ENCODE results near the gene CYTH4.
A peak's percentile ranks its signal among the peaks of the same experiment; 100 is the strongest.
"Not testable (repeated sequence)": the region's sequence is repeated elsewhere in the genome, so short reads cannot be mapped to it uniquely, and the experiment has no call there.

The CYTH4 gene
- total RNA-seq, result 19.7 to 256 (median 184) reads per million in 9 experiments

GRCh38 chr22:37282385-37282677 lies at the start of gene CYTH4:
Gene CYTH4 (plus strand): TSS chr22:37282508. CDS start chr22:37282570, 62 bp downstream.
- H3K27ac Mint-ChIP-seq, result peak within 1 kb of the TSS; percentile 96 to 97
- H3K36me3 Mint-ChIP-seq (ENCODE audit: insufficient read depth), result peaks cover 24% of the 10 kb centered on the region

GRCh38 chr22:37233371-37233750 lies 48.9 kb upstream of the CYTH4 start:
- H3K27me3 Mint-ChIP-seq, result not testable (repeated sequence)
- H3K27ac Mint-ChIP-seq, result peak overlapping the region; percentile 62 to 93
- peaks cover 91% of the 10 kb centered on the region for H3K36me3 Mint-ChIP-seq (ENCODE audit: insufficient read depth)

More at GRCh38 chr22:37282385-37282677, at the start of gene CYTH4:
- Mint-ChIP-seq H3K4me3 (peak within 1 kb of the TSS; percentile 97 to 99), H3K4me1 (ENCODE audit: low read depth in 2 of 2) (peaks cover 67 to 69% of the 10 kb centered on the region in 2 donors), H3K9me3 (no peaks in the 10 kb centered on the region), H3K27me3 (no peaks in the 10 kb centered on the region)
- DNase-seq (peak; percentile 51 to 54 (median 52)), ATAC-seq (replicated peaks) (peak; percentile 59)

GRCh38 chr22:37233751-37234631 lies 48.3 kb upstream of the CYTH4 start:
- ATAC-seq (replicated peaks) (no peak), DNase-seq (no peak)
- Mint-ChIP-seq H3K27me3 (no peaks in the 10 kb centered on the region), H3K4me1 (ENCODE audit: low read depth in 2 of 2) (peaks cover 92 to 93% of the 10 kb centered on the region in 2 donors), H3K4me3 (peak overlapping the region; percentile 88 to 98), H3K27ac (peak overlapping the region; percentile 93 to 96), H3K36me3 (ENCODE audit: insufficient read depth) (peaks cover 91% of the 10 kb centered on the region), H3K9me3 (no peaks in the 10 kb centered on the region)

More at GRCh38 chr22:37233371-37233750, 48.9 kb upstream of the CYTH4 start:
- not testable (repeated sequence) for H3K9me3 Mint-ChIP-seq; ATAC-seq (replicated peaks); DNase-seq
- H3K4me1 Mint-ChIP-seq (ENCODE audit: low read depth in 2 of 2), result peaks cover 92 to 93% of the 10 kb centered on the region in 2 donors
- H3K4me3 Mint-ChIP-seq, result peak overlapping the region; percentile 88 to 98

GRCh38 chr22:37234736-37235711 lies 47.3 kb upstream of the CYTH4 start:
- no peaks in the 10 kb centered on the region for H3K9me3 Mint-ChIP-seq
- H3K36me3 Mint-ChIP-seq (ENCODE audit: insufficient read depth), result peaks cover 90% of the 10 kb centered on the region
- peaks cover 91 to 92% of the 10 kb centered on the region in 2 donors for H3K4me1 Mint-ChIP-seq (ENCODE audit: low read depth in 2 of 2)
- peak overlapping the region; percentile 93 to 96 for H3K27ac Mint-ChIP-seq
- H3K4me3 Mint-ChIP-seq, result peak overlapping the region; percentile 88 to 98
- H3K27me3 Mint-ChIP-seq, result no peaks in the 10 kb centered on the region
- ATAC-seq (replicated peaks), result no peak
- no peak for DNase-seq

GRCh38 chr22:37235897-37236607 lies 46.3 kb upstream of the CYTH4 start:
- peak overlapping the region; percentile 93 to 96 for H3K27ac Mint-ChIP-seq
- H3K4me3 Mint-ChIP-seq, result peak overlapping the region; percentile 88 to 98
- ATAC-seq (replicated peaks), result no peak
- H3K36me3 Mint-ChIP-seq (ENCODE audit: insufficient read depth), result peaks cover 90% of the 10 kb centered on the region
- H3K27me3 Mint-ChIP-seq, result no peaks in the 10 kb centered on the region
- peaks cover 92% of the 10 kb centered on the region in 2 donors for H3K4me1 Mint-ChIP-seq (ENCODE audit: low read depth in 2 of 2)
- H3K9me3 Mint-ChIP-seq, result no peaks in the 10 kb centered on the region
- DNase-seq, result no peak

GRCh38 chr22:37237371-37238268 lies 44.7 kb upstream of the CYTH4 start:
- DNase-seq (no peak), ATAC-seq (replicated peaks) (no peak)
- peaks cover 91 to 92% of the 10 kb centered on the region in 2 donors for H3K4me1 Mint-ChIP-seq (ENCODE audit: low read depth in 2 of 2)
- H3K9me3 Mint-ChIP-seq, result no peaks in the 10 kb centered on the region
- no peaks in the 10 kb centered on the region for H3K27me3 Mint-ChIP-seq
- H3K4me3 Mint-ChIP-seq, result peak overlapping the region; percentile 88 to 98
- H3K36me3 Mint-ChIP-seq (ENCODE audit: insufficient read depth), result peaks cover 90% of the 10 kb centered on the region
- peak overlapping the region; percentile 93 to 96 for H3K27ac Mint-ChIP-seq

GRCh38 chr22:37239336-37240239 lies 42.7 kb upstream of the CYTH4 start:
- Mint-ChIP-seq H3K4me3 (peak overlapping the region; percentile 97 to 98), H3K9me3 (no peaks in the 10 kb centered on the region), H3K27ac (peak overlapping the region; percentile 93 to 96), H3K27me3 (no peaks in the 10 kb centered on the region), H3K36me3 (ENCODE audit: insufficient read depth) (peaks cover 84% of the 10 kb centered on the region), H3K4me1 (ENCODE audit: low read depth in 2 of 2) (peaks cover 89 to 91% of the 10 kb centered on the region in 2 donors)
- DNase-seq (no peak), ATAC-seq (replicated peaks) (no peak)

- Mint-ChIP-seq H3K9me3 (no peaks in the 10 kb centered on the region), H3K4me3 (peak overlapping the region; percentile 97 to 98), H3K36me3 (ENCODE audit: insufficient read depth) (peaks cover 78% of the 10 kb centered on the region), H3K27ac (peak overlapping the region; percentile 93 to 96), H3K4me1 (ENCODE audit: low read depth in 2 of 2) (peaks cover 87% of the 10 kb centered on the region in 2 donors), H3K27me3 (no peaks in the 10 kb centered on the region)
- no peak for DNase-seq
- no peak for ATAC-seq (replicated peaks)
Measured at GRCh38 chr22:37240240-37240940, 41.9 kb upstream of the CYTH4 start.

- Mint-ChIP-seq H3K36me3 (ENCODE audit: insufficient read depth) (peaks cover 75% of the 10 kb centered on the region), H3K27me3 (no peaks in the 10 kb centered on the region), H3K4me3 (peak overlapping the region; percentile 97 to 98), H3K4me1 (ENCODE audit: low read depth in 2 of 2) (peaks cover 81% of the 10 kb centered on the region in 2 donors), H3K27ac (peak overlapping the region; percentile 93 to 96), H3K9me3 (no peaks in the 10 kb centered on the region)
- no peak for DNase-seq
- no peak for ATAC-seq (replicated peaks)
Measured at GRCh38 chr22:37240941-37241320, 41.4 kb upstream of the CYTH4 start.

GRCh38 chr22:37241351-37242142 lies 40.8 kb upstream of the CYTH4 start:
- peak; percentile 21 for ATAC-seq (replicated peaks)
- peaks cover 70% of the 10 kb centered on the region for H3K36me3 Mint-ChIP-seq (ENCODE audit: insufficient read depth)
- peak in 1 of 3 experiments; percentile 48 for DNase-seq

More at GRCh38 chr22:37241351-37242142, 40.8 kb upstream of the CYTH4 start:
- Mint-ChIP-seq H3K9me3 (no peaks in the 10 kb centered on the region), H3K27ac (peak overlapping the region; percentile 93 to 96), H3K4me3 (peak overlapping the region; percentile 97 to 98), H3K4me1 (ENCODE audit: low read depth in 2 of 2) (peaks cover 75 to 77% of the 10 kb centered on the region in 2 donors), H3K27me3 (no peaks in the 10 kb centered on the region)
